Loucy (cell line): ENCODE data around the gene FRMD5.

Experiments used
- EZH2phosphoT487 ChIP-seq: fragments of 200-600 bp; IDR thresholded peaks from 2 replicates; pipeline ENCODE4 v1.6.1; 2018; ENCODE audit warnings: antibody characterized with exemption, mild to moderate bottlenecking, moderate library complexity, borderline replicate concordance
- TF ChIP-seq, protein P1 (sequence below): fragments of 200-600 bp; sonication (generic); conservative IDR thresholded peaks from 2 replicates; pipeline ENCODE4 v1.5.1; 2014; ENCODE audit warnings: mild to moderate bottlenecking, antibody characterized with exemption, low read length

- TF ChIP-seq, protein P1, sequence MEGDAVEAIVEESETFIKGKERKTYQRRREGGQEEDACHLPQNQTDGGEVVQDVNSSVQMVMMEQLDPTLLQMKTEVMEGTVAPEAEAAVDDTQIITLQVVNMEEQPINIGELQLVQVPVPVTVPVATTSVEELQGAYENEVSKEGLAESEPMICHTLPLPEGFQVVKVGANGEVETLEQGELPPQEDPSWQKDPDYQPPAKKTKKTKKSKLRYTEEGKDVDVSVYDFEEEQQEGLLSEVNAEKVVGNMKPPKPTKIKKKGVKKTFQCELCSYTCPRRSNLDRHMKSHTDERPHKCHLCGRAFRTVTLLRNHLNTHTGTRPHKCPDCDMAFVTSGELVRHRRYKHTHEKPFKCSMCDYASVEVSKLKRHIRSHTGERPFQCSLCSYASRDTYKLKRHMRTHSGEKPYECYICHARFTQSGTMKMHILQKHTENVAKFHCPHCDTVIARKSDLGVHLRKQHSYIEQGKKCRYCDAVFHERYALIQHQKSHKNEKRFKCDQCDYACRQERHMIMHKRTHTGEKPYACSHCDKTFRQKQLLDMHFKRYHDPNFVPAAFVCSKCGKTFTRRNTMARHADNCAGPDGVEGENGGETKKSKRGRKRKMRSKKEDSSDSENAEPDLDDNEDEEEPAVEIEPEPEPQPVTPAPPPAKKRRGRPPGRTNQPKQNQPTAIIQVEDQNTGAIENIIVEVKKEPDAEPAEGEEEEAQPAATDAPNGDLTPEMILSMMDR = no peak
- TF ChIP-seq EZH2phosphoT487 = no peak
Observed at GRCh38 chr15:43877371-43877770, 317.7 kb downstream of the FRMD5 start.
